HG02981 (cell line): ENCODE measurements around the gene AUP1.

Source experiments
- ATAC-seq: cut with Tn5 transposase; IDR thresholded peaks from one replicate; pipeline ENCODE4 v1.9.1; 2021; ENCODE audit warnings: mild to moderate bottlenecking, moderate library complexity; ENCODE audit not compliant: unreplicated experiment

The AUP1 gene

DNA sequence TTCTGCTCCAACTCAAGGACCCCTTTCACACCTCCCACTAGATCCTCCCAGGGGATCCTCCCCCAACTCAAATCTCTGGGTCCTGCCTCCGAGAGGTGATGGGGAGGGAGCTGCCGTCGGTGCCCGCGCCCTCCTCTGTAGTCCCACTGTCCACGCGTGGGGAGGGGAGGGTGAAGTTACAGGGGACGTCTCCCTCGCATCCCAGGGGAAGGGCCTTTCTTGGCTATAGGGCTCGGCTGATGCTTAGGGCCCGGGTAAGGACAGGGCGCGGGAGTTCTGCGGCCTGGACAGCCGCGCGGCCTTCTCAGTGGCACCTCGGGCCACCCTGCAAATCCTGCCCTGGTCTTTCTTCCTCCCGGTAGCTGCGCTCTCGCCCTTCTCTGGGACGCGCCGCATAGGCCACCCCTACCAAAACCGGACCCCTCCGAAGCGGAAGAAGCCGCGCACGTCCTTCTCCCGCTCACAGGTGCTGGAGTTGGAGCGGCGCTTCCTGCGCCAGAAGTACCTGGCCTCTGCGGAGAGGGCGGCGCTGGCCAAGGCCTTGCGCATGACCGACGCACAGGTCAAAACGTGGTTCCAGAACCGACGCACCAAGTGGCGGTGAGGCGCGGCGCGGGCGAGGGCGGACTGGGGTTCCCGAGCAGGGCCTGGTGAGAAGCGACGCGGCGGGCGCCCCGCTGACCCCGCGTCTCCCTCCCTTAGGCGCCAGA lies 14.1 kb downstream of the AUP1 start:
- ATAC-seq: peak; percentile 2

DNA sequence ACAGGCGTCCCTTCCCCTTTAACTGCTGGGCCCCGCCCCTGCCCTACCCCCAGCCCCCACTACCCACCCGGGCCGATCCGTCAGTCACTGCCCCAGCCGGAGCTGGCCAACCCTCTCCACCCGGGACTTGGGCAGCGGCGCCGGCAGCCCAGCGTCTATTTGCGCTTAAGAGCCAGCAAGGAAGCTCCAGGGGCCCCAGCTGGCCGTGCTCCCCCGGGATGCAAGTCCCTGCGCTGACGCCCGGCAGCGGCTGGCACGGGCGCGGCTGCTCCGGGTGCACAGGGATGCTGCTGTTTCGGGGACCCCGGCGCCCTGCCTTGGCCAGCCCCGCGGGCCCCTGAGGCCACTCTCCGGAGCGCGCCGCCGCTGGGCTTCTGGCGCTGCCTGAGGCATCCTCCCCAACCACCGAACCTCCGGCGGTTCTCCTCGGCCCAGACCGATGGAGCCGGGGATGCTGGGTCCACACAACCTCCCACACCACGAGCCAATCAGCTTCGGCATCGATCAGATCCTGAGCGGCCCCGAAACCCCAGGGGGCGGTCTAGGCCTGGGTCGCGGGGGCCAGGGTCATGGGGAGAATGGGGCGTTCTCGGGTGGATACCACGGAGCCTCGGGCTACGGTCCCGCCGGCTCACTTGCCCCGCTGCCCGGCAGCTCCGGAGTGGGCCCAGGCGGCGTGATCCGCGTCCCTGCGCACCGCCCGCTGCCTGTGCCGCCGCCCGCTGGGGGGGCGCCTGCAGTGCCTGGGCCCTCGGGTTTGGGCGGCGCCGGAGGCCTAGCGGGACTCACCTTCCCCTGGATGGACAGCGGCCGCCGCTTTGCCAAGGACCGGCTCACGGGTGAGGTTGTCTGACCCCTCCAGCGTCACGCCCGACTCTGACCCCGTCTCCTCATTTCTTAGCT lies 14.9 kb downstream of the AUP1 start, which contains the start of gene TLX2:
Gene TLX2, plus strand, starts transcription at position 83 of the 903 bp plus-strand sequence. Its CDS starts 357 bp downstream, at position 440.
- ATAC-seq: no peak

DNA sequence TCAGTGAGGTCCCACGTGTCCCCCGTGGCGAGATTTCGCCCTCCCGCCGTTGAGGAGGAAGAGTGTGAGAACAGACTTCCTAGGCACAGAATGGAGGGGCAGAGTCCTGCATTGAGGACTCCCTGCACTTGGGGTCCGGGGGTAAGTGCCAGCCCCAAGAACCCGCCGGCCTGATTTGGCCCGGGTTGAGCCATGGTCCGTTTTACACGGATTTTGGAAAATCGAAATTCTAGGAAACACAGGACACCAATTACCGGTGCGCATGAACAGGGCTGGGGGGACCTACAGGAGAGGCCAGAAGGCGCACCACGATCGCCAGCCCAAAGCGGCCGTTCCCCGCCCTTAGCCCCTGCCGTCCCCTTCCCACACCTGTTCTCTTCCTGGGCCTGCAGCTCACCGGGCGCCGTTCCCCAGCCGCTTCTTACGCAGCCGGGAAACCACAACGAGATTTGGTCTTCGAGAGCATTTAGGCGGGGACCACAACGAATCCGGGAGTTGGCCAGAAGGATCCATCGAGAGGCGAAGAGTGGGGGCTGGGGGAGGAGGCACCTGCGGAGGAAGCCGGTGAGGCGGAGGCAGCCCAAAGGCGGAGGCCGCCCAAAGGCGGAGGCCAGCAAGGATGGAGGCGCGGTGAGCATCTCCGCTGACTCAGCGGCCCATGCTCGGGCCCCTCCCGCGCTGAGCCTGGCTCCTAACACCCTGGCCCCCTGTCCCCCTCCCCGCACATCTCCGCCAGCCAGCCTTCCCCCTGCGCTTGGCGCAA lies 15.7 kb downstream of the AUP1 start:
- no peak for ATAC-seq

DNA sequence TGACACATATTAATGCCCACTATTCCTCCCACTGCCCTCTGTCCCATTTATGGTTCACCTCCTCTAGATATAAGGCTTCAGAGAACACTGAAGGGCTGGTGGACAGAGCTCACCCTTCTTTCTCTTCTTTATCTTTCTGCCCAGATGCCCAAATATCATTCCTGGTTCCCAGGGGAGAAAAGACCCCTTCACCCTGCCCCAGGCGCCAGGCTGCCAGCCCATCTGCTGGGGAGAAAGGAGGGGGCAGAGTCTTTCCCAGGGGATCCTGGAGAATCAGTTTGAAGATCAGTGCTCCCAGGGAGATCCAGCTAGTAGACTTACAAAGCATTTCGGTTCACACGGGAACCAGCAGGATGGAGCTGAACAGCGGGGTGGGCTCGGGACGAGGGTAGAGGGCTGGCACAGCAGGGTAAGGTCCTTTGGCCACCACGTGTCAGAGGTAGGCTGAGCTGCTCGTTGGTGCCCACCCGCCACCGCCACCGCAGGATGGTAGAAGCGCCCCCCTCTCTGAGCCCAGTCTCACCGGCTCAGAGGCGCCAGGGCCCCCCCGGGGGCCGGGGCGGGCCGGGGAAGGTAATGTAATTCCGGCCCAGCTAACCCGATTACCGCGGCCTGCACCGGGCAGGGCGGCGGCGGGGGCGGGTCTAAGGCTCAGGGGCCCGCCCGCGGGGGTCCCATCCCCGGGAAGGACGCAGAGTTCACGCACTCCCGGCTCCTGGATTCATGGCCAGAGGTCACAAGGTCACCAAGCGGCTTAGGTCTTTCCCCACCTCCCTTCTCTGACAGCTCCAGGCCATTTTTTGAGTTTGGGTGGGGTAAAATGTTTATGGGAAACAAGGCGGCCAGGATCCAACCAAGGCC lies 16.5 kb downstream of the AUP1 start:
- no peak for ATAC-seq

DNA sequence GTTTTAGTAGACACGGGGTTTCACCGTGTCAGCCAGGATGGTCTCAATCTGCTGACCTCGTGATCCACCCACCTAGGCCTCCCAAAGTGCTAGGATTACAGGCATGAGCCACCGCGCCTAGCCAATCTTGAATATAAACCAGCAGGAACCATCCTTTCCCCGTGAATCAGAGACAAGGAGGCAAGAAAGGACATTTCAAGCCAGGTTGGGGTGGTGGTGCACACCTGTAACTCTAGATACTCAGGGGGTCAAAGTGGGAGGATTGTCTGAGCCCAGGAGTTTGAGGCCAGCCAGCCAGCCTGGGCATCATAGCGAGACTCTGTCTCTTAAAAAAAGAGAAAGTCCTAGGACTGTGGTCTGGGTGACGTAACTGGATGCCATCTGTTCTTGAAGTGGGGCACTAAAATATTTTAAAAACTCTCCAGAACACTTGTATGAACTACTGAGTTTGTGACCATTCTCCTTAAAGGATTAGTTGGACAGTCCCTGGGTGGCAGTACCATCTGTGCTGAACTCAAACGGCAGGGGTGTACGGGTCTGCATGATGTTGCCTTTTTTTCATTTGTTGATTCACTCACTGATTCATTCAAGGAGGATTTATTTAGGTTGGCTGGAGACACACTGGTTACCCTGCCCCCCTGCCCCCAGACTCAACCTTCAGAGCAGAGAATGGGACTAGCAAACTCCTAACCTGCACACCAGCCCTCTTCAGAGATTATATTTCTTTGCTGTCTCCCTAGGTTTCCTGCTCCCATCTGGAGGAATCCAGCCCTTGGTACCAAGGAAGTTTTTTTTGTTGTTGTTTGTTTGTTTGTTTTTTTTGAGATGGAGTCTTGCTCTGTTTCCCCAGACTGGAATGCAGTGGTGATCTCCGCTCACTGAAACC lies 18.2 kb downstream of the AUP1 start:
- no peak for ATAC-seq

DNA sequence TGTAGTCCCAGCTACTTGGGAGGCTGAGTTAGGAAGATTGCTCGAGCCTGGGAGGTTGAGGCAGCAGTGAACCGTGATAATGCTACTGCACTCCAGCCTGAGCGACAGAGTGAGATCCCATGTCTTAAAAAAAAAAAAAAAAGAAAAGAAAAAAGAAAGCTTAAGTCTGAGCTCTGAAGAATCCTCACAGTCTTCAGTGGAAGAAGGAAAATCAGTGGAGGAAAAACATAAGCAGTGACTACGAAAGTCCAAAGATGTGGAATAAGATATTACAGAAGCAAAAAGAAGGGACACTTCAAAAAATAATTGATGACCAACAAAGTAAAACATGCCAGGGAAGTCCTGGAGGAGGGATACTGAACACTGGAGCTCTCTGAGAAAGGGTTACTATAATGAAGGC lies 19.2 kb downstream of the AUP1 start:
- no peak for ATAC-seq

DNA sequence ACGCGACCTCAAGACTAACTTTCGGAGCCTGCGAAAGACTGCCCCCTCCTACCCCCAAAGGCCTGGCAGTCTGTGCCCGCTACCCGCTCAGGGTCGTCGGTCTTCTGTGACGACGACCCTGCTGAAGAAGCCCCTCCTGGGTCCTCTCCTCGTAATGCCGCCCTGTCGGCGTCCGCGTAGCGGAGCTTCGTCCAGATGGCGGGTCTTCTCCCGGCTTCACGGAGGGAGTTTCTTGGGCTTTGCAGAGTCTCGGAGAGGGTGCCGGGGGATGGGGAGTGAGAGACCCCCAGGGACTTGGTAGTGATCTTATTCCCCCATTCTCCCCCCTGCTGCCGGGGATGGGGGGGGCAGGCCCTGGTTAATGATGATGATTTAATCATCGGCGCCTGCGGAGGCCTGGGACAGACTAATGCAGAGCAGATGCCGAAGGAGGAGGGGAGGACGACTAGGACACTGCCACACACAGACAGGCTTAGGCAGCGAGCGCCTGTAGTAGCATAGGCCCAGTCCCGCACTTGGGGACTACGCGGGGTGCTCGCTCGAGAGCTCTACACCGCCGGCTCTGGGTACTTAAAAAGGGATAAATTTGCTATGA lies 21.5 kb downstream of the AUP1 start:
- no peak for ATAC-seq

DNA sequence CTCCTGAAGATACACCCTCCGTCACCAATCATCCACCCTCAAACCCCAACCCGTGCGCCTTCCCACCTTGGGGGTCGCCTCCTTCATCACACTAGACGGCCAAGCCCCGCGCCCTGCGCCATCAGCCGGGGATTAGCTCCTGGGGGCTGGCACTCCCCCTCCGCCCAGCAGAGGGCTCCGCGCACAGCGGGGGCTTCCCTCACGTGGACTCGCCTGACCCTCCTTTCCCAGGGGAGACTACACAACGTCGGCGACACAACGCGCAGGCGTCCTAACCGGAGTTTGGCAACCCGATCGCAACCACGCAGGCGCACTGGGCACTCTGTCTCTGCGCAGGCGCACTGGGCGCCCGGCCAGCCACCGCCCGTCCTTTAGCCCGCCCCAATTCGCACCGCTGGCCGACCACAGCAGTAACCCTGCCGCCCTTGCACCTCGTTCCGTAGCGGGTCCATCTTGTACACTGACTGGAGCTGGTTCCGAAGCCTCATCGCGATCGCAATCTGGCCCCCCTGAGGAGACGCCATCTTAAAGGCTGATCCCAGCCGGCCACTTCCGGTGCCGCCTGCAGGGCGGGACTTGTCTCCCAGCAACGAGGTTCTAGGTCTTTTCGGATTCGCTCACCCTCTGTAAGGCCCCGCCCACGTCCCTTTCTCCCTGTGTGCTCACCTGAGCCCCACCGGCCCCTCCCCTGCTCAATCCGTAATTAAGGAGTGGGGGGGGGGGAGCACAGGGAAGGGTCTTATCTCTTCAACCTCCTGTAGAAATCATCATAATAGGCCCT lies 22.2 kb downstream of the AUP1 start, which contains the start of gene PCGF1:
Gene PCGF1, minus strand, starts transcription at position 551 of the 781 bp plus-strand sequence. Its CDS starts 27 bp downstream, at position 524.
- ATAC-seq: peak; percentile 84

DNA sequence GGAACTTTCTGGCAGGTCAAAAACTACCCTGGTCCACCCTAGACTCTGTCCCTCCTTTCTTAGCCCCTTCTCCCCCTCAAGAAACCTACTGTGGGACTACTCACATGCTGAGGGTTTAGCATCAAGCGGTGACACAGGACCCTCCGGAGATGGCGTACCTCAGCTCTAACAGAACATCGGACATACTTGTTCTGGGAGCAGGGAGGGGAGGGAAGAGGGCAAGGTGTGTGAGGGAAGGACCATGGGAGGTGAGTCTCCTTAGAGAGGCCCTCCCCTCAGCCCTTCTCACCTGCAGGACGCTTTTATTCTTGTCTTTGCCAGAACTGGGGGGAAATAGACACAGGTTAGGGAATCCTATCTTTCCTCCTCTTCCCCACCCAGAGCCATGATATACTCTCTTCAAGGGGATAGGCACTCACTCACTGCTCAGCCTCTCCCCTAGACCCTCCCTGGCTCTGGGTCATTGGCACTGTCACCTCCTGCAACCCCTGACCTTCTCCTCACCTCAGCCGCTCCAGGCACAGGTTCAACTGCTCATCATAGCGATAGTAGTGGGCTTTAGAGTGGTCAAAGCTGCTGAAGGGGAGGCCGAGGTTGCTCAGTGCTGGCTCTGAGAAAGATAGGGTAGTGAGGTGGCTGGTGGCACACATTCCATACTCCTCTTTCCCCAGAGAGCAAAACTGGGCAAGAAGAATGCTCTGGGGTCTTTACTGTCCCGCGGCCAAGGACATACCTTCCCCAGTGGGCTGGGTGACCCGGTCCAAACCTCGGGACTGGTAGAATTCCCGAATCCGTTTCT lies 23.9 kb downstream of the AUP1 start:
- ATAC-seq: no peak

DNA sequence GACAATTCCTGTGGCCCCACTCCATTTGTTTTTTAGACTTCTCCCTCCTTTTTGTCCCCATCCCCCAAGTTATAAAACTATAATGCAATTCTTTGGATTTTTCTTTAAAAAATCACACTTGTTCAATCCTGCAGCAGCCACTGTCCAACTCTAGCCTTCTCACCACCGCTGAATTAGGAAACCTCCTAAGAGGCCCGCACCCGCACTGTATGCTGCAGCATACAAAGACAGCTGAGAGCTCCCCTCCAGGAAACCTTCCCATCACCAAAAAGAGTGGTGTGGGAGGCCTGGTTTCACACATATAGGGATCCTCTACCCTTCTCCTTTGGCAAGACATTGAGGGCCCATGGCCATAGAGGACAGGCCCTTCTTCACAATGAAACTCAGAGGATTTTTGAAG lies 24.9 kb downstream of the AUP1 start:
- ATAC-seq: no peak

DNA sequence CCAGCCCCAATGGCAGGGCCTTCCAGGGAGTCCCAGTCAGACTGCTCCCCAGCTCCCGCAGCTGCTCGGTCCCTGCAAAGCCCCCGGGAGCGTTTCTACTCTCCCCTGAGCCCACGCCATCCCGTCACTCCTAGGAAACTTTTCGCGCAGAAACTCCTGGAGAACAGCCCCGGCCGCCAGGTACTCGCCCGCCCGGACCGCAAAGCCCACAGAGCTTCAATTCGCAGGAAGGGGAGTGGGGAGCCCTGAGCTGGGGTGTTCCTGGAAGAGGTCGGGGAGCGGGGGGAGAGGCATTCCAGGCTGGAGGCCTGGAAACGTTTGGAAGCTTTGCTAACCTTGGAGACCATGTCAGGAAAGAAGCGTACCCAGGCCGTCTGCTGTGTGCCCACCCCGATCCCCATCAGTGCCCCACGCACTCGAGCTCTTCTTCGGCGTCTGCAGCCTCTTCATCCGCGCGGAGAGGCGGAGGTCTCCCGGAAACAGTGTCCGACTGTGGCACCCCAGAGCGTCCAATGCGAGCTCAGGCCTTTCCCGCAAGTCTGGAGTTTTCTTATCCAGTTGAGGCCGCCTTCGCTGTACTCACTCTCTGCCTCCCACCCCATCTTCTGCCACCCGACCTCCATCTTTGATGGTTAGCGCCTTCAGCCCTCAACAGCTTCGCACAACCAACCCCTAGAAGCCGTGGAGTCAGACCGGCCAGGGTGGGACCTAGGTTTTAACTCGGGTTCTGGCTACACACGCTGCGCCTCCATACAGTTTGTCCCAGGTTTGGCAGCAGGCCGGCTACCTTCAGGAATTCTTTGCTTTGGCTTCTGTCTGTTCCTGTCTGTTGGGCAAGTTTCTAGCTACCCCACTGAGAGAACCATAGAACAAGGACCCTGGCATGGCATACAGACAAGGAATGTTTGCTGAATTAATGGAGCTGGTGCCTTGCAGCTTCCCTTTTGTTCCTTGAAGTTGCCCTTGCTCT lies 25.7 kb downstream of the AUP1 start:
- ATAC-seq: no peak

DNA sequence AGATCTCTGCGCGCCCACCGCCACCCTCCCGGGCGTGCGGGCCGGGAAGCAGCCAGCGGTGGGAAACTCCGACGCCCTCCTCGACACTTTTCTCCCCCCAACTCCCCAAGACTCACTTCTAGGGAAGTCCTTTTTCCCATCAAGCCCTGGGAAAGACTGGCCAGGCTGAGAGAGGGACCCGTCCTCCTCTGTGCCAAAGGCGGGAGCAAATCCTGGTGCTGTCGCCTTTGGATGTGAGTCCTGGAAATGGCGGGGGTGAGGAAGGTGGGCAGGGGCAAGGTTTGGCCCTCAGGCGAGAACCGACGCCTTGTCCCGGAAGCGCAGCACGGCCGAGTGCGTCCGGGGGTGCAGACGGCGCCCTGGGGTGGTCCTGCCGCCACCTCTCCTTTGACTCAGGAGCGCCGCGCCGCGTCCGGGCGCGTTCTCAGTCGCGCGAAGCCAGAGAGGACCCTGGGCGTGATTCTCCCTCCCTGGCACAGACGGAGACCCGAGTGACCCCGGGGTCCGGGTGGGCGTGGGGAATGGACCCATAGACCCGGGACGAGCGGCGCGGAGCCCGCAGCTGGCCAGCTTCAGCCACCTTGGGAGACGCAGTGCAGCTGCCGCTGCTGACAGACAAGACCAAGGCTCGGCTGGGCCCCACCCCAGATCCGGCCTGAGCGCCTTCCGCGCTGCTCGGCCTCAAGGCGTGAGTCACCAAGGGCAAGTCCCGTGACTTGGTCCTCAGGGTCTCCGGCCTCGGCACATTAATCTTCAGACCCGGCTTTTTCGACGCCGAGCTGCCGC lies 26.6 kb downstream of the AUP1 start:
- ATAC-seq: peak; percentile 35

DNA sequence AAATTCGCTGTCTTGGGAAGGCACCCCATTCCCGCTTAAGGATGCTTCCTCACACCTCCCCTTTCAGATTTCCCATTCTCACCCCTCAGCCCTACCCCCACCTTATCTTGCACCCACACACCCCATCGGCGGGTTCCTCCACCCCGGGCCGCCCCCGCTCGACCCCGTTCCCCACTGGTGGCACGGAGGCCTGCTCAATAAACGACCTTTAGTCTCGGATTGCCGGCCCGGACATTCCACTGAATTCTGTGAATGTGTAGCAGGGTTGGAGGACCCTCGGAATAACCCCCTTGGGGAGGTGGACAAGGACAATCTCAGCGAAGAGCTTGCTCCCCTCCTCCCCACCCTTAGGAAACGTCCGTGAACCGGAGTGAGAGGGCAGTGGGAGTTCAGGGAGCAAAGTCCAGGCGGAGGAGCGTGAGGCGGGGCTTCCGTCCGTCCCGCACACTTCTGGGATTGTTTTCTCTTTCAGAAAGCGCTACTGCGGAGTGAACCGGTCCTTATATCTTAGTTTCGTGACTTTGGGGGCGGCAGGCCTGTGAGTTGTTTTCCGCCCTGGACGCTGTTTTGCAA lies 27.3 kb downstream of the AUP1 start:
- no peak for ATAC-seq

DNA sequence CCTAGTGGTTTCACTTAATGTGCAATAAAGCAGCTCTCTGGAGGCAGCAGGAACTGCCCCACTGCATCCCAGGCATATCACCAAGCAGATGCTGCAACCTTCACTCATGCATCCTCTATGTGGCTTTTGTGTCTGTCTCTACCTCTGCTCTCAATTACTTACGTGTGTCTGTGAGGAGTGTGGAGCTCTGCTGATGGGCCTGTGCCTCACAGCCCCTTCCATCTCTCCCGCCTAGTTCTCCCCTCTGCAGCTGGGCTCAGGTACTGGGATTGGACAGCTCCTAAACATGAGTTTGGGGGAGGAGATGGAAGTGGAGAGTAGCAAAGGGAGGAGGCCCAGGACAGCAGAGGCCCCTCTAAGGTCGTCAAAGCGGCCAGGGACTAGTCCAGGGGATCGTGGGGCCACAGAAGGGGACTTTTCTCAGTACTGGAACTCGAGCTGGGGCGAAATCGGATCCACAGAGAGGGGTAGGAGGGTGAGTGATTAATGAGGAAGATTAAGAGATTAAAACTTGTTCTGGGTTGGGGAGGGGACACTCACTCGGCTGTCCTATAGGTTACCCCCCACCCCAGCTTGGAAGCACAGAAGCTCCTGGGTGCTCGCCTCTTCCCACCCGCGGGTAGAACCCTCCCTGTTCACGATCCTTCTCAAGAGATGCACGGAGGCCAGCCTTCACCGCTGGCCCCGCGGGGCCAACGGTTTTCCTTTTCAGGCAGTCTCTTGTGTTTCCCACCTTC lies 28.0 kb downstream of the AUP1 start:
- ATAC-seq: no peak
